SKM-1 (cell line): ENCODE results near the gene RGS9.

Experiments
- DNase-seq: peaks from one replicate; lab custom pipeline; 2025; ENCODE audit not compliant: unreplicated experiment; lab: John Stamatoyannopoulos, UW

RGS9 gene

DNA sequence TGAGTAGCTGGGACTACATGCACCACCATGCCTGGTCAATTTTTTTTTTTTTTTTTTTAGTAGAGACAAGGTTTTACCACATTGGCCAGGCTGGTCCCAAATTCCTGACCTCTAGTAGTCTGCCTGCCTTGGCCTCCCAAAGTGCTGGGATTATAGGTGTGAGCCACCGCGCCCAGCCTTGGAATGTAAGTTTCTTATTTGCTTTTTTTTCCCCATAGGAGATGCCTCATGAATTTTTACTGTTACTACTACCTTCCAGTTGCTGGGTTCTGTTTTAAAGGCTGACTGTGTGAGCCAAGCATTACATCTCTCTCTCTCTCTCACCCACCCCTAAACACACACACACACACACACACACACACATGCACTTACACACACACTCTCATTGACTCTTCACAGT lies 112.6 kb downstream of the RGS9 start:
- DNase-seq, result no peak

DNA sequence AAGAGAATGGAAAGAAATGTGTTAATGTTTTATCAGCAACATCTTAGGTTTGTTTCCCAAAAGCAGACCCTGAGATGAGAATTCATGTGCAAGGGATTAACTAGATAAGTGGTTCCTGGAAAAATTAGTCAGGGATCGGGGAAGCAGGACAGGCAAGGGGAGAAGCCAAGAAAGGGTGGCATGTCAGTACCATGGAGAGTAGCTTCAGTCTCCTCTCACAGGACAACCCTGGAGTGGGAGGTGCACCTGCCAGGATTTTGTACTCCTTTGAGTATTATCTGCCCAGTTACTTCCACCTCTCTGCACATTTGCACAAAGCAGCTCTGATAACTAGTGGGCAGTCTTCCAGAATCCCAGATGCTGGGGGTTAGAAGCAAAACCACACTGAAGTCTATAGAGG lies 117.0 kb downstream of the RGS9 start:
- DNase-seq, result no peak

DNA sequence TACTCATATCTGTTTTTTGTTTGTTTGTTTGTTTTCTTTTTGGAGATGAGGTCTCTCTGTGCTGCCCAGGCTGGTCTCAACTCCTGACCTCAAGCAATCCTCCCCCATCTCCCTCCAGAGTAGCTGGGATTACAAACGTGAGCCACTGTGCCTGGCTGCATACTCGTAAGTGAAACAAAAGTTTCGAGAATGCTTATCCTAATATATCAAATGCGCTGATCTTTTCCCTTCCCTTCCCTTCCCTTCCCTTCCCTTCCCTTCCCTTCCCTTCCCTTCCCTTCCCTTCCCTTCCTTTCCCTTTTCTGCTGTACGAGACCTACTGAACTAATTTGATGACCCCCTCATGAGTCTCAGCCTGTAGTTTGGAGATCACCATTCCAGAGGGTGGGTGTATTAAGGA lies 122.1 kb downstream of the RGS9 start:
- DNase-seq, result no peak

DNA sequence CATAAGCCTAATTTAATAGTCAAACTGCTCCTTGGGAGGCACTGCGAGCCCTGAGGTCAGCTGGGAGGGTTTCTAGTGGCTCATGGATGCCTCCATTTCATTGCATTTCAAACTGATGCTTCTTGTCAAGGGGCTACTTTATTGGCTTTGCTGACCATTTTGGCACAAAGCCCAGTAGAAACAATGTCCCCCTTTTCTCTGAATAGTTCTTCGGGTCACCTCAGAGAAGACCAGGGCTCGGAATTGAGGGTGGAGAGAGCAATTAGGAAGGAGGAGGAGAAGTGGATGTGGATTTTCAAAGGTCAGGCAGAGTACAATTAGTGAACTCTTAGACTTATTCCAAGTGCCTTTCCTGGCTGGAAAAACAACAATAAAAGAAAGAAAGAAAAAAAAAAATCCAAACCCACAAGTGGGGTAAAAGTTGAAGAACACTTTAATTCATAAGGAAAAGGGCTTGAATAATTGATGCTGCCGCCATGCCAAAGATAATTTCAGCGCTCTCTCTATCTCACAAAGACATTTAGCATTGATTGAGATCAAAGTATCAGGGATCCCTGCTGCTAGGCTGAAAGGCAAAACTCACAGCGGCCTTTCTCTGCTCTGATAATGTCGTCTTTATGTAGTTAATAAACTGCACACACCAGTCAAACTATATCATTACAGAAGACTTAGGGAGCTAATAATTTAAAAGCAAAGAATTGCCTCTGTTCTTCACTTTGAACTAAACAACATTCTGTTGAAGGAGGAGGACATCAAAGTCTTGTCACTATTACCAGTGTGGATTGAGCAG lies 122.7 kb downstream of the RGS9 start:
- no peak for DNase-seq

DNA sequence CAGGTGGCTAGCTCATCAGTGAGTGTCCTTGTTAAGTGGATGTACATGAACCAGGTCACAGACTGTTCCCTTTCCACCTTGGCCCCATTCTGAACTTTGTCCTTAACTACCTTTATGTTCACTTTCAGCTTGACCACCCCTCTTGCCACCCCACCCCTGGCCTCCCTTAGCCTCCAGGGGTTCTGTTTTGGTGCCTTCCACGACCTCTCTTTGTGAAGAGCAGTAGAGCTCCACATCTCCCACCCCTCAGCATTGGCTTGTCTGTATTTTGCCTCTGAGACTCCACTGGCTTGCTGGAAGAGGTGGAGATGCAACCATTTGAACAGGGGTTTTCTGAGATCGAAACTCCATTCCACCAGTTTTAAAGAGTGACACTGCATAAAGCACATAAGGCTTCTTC lies 123.5 kb downstream of the RGS9 start:
- no peak for DNase-seq

DNA sequence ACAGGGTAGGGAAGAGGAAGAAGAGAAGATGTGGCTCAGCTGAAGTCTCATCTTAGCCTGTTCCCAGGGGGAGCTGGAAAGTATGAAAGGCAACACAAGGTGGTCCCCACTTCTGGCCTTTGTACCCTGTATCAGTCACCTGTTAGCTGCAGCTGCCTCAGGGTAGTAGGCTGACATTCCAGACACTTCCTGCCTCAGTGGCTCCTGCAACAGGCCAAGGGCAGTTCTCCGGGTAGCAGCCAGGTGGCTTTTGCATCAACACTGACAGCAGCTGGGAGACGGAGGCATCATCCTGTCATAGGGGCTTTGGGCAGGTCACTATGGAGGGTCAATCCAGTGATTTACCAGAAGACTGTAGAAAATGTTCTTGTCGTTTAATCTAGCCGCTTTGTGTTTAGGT lies 124.0 kb downstream of the RGS9 start:
- DNase-seq, result no peak

DNA sequence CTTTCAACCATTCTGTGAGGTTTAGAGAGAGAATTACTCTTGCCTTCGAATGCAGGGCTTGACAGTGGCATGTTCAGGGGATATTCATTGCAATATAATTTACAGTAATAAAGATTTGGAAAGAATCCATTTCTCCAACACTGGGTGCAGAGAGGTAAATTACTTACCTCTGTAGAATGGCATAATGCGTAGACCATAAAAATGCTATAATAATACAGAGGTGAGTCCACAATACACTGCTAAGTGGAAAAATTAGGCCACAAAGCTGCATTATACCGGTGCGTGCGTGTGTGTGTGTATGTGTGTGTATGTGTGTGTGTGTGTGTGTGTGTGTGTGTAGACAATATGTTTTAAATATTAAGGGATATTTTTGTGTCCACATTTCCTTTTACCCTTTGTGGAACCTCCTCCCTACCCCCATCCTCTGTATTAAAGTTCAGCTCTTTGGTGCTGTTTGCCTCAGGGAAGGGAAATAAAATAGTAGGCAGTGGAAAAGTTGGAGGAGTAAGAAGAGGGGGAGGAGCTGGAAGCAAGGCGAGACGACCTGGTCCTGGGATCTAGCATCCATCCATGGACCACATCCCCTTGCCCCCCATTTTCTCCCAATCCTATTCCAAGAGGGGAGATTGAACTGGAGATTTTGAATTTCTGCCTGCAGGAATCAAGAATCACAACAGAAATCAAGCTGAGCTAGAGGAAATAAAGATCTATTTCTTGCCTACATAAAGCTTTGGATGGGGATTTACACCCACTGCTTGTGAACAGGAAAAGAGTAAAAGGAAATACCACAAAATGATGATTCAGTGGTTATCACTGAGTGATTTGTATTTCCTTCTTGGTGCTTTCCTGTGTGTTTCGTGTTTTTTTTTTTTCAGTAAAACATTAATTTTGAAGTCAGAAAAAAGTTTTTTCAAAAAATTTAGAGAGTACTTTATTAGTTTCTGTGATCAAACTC lies 124.8 kb downstream of the RGS9 start:
- DNase-seq, result no peak

DNA sequence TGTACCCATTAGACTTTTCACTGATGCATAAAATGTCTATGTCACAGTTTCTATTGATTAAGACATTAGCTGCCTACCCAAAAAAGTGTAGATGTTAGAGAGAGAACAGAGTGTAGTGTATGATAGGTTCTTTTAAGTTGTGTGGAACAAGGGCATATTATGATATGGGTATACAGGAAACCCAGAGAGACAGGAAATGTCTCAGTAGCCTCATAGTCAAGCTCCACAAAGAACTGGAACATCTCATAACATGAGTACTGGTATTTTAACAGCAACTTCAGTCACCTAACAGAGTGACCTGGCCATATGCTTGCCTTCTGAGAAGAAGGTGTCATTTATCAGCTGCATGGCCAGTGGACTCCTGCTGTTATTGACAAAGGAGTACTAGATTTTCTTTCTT lies 128.1 kb downstream of the RGS9 start:
- DNase-seq, result no peak

DNA sequence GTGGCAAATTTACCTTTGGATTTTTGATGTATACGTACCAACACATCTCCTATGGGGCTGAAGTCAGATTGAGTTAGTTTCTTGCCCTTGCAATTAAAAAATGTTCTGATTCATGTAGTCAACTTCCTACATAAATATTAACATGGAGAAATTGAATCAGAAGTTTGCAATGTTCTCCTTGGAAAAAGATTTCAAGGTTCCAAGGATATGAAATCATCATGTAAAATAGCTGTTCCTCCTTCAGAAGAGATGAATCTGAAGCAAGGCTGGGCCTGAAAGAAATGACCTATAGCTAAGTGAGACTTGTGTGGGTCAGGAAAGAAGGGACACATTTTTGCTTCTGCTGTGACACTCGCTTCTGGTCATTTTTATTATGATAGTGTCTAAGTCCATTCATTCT lies 131.7 kb downstream of the RGS9 start:
- no peak for DNase-seq

DNA sequence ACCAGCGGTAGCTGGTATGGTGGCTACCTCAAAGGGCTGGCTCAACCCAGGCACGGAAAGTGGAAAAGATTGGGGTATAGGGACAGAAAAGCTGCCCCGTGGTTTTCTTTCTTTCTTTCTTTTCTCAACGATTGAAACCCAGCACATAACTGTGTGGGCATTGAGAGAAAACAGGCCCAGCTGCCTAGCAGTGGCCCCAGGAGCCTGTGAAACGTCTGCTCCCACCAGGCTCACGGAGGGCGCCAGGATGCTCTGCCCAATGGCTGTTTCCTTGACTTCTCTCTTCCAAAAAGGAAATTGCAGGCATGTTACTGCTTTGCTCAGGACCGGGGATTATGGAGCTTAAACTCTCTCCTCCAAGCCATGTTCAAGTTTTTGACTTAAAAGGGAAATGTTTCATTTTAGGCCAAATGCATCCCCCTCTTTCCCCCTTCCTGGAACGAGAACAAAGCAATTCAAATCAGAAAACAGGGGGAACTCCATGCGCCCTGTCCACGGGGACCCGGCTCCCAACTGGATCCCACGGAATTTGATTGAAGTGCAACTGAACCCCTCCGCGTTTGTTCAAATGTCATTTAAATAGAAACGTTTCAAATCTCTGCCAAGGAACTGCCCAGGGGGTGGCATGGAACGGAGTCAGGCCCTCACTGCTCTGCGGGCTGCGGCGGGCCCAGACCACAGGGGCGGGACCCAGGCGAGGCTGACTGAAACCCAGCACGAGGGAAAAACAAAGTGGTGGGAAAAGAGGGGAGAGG lies 133.5 kb downstream of the RGS9 start:
- no peak for DNase-seq

DNA sequence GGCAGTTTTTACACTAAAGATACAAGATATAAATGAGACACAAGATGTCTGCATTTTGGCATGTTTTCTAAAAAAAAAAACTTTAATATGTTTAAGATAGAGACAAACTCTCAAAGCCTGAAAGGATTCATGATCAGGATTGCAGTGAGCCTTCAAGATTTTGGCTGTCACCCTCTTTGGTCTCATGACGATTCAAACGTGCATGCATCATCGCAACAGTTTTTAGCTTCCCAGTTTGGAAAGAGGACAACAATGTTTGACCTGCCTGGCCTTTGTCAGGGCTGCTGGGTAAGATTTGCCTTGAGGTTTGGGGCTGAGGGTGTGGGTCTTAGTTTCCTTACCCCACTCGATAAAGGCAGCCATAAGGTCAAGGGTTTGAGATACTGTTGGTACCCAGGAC lies 134.1 kb downstream of the RGS9 start:
- DNase-seq, result no peak
